ENCODE measurements around the gene LRFN4. TPM values are rescaled to one million over a fixed set of nuclear protein-coding genes. Genes with fewer than 3 reads are reported as not detected.

LRFN4 gene
- total RNA-seq, 2 donors from 2014 or later, result 8.6 to 13.2 TPM

GRCh38 chr11:66858186-66858938, 1.5 kb downstream of the LRFN4 start:
- no peak overlapping the region for H3K27ac ChIP-seq

GRCh38 chr11:66858939-66859685, 2.2 kb downstream of the LRFN4 start:
- Histone ChIP-seq H3K9me3 (no peaks in the 10 kb centered on the region), H3K4me1 (peaks cover 0 to 8% of the 10 kb centered on the region in 2 donors), H3K27me3 (no peaks in the 10 kb centered on the region), H3K27ac (no peak overlapping the region), H3K4me3 (no peak overlapping the region), H3K36me3 (no peaks in the 10 kb centered on the region)
- TF ChIP-seq CTCF (IDR thresholded peaks at IDR 0.05), result no peak
- no peak for DNase-seq (ENCODE audit: low spot score)

More at GRCh38 chr11:66858186-66858938, 1.5 kb downstream of the LRFN4 start:
- H3K9me3 ChIP-seq, result no peaks in the 10 kb centered on the region
- no peak for TF ChIP-seq CTCF (IDR thresholded peaks at IDR 0.05)
- no peaks in the 10 kb centered on the region for H3K27me3 ChIP-seq
- no peak overlapping the region for H3K4me3 ChIP-seq
- peaks cover 0 to 8% of the 10 kb centered on the region in 2 donors for H3K4me1 ChIP-seq
- no peaks in the 10 kb centered on the region for H3K36me3 ChIP-seq
- no peak for DNase-seq (ENCODE audit: low spot score)

GRCh38 chr11:66859686-66860448, 3.0 kb downstream of the LRFN4 start:
- Histone ChIP-seq H3K36me3 (no peaks in the 10 kb centered on the region), H3K4me3 (no peak overlapping the region), H3K27ac (no peak overlapping the region), H3K27me3 (no peaks in the 10 kb centered on the region), H3K9me3 (no peaks in the 10 kb centered on the region), H3K4me1 (peaks cover 0 to 8% of the 10 kb centered on the region in 2 donors)
- no peak for DNase-seq (ENCODE audit: low spot score)
- no peak for TF ChIP-seq CTCF (IDR thresholded peaks at IDR 0.05)

- Histone ChIP-seq H3K4me1 (peaks cover 0 to 5% of the 10 kb centered on the region in 2 donors), H3K4me3 (no peak overlapping the region), H3K27me3 (no peaks in the 10 kb centered on the region), H3K27ac (no peak overlapping the region), H3K9me3 (no peaks in the 10 kb centered on the region), H3K36me3 (no peaks in the 10 kb centered on the region)
- DNase-seq (ENCODE audit: low spot score), result no peak
- no peak for TF ChIP-seq CTCF (IDR thresholded peaks at IDR 0.05)
Measured at GRCh38 chr11:66860449-66860831, 3.6 kb downstream of the LRFN4 start.

- H3K9me3 ChIP-seq, result no peaks in the 10 kb centered on the region
- no peak overlapping the region for H3K4me3 ChIP-seq
- DNase-seq (ENCODE audit: low spot score), result no peak
Measured at GRCh38 chr11:66861038-66861773, 4.3 kb downstream of the LRFN4 start.

More at GRCh38 chr11:66861038-66861773, 4.3 kb downstream of the LRFN4 start:
- Histone ChIP-seq H3K27me3 (no peaks in the 10 kb centered on the region), H3K27ac (no peak overlapping the region), H3K36me3 (no peaks in the 10 kb centered on the region), H3K4me1 (no peaks in the 10 kb centered on the region)
- no peak for TF ChIP-seq CTCF (IDR thresholded peaks at IDR 0.05)
